Activated naive CD4-positive, alpha-beta T cell treated with anti-CD3 and anti-CD28 coated beads, Interleukin-2, amount 50 U/mL, for 16 hours (primary cell): ENCODE data around the gene SIRPG.
"Not testable (repeated sequence)": the region's sequence is repeated elsewhere in the genome, so short reads cannot be mapped to it uniquely, and the experiment has no call there.

Experiments used
- DNase-seq: peaks from one replicate; pipeline ENCODE4 v3.0.0-alpha.2; 2020

The SIRPG gene

DNA sequence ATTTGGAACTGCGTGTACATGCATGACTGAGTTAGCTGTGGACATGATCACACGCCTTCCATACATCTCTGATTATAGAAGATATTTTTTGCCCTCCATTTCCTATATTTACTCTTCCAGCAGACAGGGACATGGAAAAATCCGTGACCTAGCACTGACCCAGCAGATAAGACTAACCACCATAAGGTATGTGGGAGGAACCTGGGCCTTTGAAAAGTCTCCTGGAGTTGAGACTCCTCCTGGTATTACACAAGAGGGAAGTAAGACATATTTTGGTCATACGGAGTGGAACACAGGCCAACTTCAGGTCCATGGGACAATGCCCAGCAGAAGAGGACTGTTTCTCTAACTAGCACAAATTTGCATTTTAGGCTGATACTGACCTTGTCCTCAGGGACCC is 24.0 kb downstream of the SIRPG start:
- no peak for DNase-seq

DNA sequence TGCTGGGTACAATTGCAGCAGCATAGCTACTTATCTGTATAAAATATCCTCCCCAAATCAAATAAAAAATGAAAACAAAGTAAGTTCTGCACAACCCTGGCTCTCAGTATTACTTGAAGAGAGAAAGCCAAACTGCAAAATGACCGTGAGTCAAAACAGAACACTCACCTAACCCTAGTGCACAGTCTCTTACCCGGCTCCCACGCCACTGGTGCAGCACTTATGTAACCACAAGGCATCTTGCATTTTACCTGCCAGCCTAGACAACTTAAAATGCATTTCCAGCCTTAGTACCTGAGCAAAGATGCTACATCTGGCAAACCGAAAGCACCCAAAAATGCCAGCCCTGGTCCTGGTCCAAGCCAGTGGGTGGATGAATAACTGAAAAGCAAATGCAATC is 25.4 kb downstream of the SIRPG start:
- peak; percentile 66 for DNase-seq

DNA sequence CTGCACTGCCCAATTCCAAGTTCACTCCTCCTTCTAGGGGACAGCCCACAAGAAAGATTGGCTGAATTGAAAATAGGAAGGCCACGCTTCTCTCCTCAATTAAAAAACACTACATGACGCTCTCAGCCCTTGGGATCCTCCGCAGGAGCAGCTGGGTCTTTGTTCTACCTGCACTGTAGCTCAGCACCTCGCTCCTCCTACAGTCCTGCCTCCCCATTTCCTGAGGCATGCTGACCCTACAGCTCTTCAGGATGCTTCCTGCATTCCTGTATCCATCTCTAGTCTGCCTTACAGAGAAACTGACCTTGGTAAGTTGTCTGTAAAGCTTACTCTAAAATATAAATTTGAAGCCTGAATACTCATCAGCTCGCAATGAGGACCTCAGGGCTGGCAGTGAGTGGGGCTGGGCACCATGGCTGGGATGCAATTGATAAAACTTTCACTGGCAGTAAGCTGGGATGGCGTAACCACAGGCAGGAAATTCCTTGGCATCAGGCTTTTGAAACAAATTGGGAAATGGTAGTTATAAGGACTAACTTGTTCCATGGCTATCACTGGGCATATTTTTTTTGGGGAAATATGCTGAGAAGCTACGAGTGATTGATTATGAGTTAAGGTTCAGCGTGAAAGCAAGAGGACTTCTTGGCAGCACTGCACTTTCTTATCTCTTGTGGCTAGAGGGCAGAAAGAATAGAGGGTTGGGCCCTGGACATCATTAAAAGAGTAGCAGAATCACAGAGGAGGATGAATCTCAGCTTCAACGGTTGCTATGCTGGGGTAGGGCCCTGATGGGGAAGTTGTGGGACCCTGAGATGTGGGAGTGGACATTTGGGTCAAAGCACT is 26.0 kb downstream of the SIRPG start:
- no peak for DNase-seq

DNA sequence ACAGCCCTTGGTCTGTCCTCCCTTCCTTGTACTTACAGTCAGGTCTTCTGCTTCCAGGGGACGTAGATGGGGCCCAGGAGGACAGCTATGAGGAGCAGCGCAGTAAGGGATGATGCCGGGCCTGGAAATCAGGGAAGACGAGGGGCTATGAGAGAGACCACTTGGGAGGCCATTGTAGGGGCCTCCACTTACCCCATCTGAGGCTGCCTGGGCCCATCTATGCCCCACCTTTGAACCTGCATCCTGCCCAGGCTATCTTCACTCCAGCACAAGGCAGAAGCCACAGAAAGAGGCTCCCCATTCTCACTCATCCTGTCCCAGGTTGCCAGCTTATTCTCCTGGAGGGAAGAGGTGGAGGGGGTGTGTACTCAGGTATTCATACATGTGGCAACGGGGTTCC is 27.4 kb downstream of the SIRPG start:
- no peak for DNase-seq

DNA sequence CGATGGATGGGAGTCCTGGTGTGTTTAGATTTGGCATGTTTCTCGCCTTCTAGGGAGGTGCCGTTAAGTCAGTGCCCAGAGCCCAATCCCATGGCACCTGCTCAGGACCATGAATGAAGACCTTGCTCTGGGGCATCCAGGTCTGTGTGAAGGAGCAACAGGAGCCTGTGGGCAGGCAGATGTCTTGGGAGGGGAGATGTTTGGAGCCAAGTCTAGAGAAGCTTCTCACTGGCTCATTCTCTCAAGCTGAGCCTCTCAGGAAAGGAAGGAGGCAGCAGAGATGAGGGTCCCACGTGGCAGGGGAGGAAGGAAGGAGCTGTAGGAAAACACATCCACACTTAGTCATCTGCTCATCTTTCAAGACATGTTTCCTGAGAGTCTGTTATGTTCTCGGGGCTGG is 28.3 kb downstream of the SIRPG start:
- no peak for DNase-seq

DNA sequence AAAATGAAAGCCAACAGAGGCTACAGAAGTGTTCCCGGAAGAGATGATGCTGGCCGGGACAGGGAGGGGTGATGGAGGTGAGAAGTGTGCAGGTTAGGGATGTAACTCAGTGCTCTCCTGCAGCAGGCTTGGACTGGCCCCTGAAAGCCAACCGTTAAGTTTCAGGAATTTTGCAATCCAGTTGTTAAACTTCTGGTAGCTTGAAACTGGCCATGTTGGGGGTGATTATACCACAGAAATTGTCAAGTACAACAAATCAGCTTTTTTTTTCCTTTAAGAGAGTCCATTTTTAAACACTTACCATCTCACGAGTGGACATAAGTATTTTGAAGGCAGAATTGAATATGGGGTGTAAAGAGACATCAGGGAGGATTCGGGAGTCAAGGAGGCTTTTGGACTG is 29.0 kb downstream of the SIRPG start:
- DNase-seq, result no peak

DNA sequence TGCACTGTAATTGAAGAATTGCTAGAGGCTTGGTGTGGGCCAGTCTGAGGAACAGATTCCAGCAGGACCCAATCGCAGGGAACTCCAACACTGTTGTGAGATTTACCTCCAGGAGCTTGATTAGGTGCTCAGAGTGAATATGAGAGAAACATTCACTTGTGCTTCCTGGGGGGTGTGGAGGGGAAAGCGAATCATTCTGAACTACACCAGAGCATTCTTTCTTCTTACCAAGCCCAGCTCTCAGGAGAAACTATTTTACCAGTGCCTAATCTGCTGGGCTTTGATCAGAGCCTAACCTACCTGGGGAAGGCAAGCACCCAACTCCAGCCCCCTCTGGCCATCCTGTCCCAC is 30.4 kb downstream of the SIRPG start:
- DNase-seq, result no peak

DNA sequence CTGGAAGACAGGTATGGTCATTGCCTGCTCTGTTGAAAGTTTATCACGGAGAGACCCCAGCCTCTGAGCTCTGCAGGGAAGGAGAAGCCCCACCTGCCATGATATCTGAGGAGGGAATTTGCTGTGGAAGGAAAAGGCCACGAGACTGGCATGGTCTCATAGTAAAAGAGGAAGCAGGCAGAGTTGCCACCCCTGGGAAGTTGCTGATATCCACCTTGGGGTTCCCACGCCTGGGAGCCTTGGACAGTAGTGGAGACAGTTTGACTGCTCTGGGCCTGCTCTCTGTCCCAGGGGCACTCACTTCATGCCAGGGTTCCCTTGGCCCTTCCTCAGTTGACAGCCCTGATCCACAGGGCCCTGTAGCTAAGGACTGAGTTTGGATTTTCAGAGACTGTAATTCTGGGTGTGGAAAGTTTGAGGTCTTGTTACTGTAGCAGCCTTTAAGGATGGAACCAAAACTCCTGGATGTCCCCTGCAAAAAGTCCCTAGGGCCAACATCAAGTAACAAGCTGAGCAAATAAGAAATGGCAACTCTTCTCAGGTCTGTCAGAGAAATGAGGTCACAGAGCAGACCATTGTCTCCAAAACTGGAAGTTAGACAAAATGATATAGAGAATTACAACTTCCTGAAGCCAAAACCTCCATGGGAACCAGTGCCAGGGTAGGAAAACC is 30.9 kb downstream of the SIRPG start:
- no peak for DNase-seq

DNA sequence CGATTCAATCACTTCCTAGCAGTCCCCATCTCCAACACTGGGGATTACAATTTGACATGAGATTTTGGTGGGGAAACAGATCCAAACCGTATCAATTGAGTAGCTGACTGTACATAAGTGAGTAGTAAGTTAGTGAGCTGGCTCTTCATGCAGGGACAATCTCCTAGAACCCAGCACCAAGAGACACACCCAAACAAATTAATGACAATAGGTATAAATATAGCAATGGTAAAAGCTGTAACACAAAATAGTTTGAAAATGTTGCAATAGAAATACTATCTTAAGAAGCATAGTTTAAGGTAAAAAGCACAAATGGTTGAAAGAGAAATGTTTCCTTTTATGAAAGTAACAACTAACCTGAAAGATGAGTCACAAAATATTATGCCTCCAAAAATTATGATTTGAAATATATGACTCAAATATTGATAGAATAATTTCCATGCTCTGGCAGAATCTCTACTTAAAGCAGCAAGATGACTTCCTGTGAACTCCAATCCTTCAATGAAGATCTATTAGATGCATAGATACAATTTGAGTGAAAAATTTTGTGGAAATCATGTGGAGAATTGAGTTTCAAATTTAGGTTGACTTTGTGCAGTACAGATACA is 32.4 kb downstream of the SIRPG start:
- DNase-seq, result no peak

DNA sequence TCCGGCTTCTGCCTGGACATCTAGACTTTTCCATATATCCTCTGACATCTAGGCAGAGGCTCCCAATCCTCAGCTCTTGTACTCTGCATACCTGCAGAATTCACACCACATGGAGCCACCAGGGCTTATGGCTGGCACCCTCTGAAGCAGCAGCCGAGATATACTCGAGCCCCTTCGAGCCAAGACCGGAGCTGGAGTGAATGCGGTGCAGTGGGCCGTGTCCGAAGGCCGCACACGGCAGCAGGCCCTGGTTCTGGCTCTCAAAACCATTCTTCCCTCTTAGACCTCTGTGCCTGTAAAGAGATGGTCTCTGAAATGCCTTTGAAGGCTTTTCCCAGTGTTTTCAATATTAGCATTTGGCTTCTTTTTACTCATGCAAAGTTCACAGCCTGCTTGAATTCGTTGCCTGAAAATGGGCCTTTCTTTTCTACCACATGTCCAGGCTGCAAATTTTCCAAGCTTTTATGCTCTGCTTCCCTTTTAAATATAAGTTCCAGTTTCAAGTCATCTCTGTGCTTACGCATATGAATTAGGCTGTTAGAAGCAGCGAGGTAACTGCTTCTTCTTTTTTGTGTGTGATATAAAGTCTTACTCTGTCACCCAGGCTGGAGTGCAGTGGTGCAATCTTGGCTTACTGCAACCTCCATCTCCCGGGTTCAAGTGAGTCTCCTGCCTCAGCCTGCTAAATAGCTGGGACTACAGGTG is 33.9 kb downstream of the SIRPG start:
- DNase-seq, result no peak

DNA sequence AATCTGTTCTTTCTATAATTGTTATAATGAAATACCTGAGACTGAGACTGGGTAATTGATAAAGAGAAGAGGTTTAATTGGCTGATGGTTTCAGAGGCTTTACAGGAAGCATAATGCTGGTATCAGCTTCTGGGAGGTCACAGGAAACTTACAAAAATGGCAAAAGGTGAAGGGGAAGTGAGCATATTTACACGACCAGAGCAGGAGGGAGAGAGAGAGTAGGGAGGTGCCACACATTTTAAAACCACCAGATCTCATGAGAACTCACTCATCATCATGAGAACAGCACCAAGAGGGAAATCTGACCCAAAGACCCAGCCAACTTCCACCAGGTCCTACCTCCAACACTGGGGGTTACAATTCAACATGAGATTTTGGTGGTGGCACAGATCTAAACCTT is 35.1 kb downstream of the SIRPG start:
- no peak for DNase-seq

DNA sequence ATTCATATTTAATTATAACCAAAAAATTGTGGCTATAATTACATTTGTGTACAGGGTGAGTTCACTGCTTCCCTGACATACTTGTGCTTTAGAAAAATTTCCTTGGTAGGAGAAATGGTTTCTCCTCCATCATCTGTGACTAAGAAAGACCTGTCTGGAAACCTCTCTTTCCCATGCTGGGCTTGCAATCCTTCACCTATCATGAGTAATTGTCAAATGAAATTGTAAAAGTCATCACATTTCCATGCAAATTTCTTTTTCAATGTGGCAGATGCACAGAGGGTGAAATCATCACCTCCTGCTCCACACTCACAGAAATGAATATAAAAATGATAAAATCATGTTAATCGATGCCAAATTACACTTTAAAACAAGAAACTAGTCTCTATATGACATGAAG is 36.3 kb downstream of the SIRPG start:
- no peak for DNase-seq

DNA sequence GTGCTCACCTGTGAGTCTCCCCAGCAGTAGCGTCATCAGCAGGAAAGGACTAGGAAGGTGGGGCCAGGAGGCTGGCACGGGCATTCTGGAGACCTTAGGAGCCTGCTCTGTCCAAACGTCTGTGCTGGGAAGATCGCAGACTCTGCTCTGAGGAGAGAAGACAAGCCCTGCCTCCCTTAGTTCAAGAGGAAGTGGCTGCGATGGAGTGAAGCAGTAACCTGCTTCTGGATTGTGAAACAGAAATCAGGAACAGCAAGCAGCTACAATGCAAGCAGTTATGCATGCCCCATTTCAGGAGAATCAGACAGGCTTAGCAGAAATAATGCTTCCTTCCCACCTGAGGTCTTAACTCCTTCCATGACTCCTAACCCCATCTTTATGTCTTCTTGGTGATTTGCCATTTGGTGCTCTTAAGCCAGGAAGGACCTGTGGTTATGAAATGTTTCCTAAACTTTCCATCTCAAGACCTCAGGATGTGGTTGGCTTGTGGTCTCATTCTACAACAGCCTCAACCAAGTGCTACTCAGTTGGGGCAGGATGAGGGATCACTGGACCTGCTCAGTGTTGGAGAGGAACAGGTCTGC is 37.6 kb downstream of the SIRPG start, which contains the start of gene SIRPB1:
Gene SIRPB1, minus strand, starts transcription at position 149 of the 584 bp plus-strand sequence. Its CDS starts 65 bp downstream, at position 84.
- no peak for DNase-seq

DNA sequence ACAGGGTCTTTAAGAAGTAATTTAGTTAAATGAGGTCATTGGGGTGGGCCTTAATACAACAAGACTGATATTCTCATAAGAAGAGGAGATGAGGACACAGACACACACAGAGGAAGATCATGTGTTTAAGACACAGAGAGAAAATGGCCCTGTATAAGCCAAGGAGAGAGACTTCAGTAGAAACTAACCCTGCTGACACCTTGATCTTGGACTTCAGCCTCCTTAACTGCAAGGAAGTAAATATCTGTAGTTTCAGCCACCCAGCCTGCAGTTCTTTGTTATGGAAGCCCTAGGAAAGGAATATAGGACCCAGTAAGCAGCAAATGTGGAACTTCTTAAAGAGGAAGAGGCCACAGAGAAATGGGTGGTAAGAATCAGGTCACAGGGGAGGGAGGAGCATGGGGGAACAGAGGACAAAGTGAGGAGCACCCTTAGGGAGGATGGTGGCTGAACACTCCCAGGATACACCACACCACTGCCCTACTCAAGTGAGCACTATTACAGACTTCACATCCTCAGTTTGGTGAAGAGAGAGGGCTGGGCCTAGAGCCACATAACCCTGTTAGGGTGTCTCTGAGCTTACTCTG is 38.5 kb downstream of the SIRPG start:
- DNase-seq, result no peak

DNA sequence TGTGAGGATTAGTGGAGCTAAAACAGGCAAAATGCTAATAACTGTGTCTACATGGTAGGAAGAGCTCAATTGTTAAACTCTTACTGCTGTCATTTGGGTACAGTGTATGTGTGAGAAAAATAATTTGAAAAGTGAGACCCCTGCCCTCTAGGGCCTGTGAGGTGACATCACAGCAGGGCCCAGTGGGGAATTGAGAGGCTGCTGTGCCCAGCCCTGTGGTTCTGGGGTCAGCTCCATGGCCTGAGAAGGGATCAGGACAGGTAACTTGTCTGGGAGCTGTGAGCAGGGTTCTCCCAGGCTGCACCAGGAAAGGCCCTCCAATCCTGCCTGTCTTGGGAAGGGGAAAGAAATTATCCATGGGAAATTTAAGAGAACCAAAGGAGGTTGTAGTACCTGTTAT is 39.1 kb downstream of the SIRPG start:
- no peak for DNase-seq

DNA sequence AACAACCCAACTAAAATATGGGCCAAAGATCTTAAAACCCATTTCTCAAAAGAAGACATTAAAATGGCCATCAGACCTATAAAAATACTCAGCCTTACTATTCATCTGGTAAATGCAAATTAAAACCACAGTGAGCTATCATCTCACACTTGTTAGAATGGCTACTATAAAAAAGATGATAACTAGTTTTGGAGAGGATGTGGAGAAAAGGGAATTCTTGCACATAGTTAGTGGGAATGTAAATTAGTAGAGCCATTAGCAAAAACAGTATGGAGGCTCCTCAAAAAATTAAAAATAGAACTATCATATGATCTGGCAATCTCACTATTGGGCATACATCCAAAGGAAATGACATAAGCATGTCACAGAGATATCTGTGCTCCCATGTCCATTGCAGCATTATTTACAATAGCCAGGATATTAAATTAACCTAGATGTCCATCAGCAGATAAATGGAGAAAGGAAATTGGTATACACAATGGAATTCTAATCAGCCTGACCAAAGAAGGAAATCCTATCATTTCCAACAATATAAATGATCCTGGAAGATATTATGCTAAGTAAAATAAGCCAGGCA is 40.6 kb downstream of the SIRPG start:
- no peak for DNase-seq

DNA sequence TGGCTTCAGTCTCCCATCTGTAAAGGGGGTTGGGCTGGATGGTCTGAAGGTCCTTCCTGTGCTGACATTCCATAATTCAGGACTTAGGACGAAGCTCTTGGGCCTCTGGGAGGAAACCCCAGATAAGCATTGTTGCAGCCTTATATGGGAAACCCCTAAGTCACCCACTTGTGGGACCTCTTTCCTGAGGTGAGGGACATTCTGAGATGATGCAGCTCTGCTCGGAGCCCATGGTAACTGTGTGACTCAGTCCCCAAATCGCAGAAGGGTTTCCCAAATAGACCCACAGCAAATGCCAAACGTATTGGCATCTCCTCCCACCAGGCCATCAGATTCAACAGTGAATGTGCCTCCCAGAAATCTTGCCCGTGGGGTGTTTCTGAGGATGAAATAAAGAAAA is 47.2 kb downstream of the SIRPG start:
- DNase-seq, result not testable (repeated sequence)

DNA sequence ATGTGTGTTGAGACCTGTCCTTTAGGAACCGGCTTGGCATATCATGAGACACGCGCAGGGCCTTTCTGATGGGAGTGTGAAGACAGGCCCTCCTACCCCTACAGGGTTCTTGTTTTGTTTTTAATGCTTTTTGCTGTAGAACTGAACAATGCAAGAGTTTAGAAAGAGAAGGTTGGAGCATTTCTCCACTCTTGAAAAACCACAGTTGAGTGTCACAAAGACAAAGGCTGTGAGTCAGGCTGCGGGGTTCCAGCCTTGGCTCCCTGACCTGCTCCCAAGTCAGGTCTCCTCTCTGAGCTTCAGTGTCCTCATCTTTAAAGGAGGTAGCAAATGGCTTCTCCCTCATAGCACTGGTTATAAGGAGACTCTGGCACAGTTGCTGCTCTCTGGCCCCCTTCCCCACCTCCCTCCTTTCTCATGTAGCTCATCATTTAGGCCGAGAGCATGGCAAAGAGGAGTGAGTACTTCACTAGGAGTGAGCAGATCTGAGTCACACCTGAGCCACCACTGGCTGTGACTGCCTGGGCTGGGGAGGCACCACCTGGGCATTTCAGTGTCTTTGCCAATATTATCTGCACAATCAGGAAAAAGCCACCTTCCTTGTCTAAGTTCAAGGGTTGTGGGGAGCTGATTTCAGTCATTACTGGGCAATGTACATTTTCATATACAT is 48.8 kb downstream of the SIRPG start:
- DNase-seq, result not testable (repeated sequence)

DNA sequence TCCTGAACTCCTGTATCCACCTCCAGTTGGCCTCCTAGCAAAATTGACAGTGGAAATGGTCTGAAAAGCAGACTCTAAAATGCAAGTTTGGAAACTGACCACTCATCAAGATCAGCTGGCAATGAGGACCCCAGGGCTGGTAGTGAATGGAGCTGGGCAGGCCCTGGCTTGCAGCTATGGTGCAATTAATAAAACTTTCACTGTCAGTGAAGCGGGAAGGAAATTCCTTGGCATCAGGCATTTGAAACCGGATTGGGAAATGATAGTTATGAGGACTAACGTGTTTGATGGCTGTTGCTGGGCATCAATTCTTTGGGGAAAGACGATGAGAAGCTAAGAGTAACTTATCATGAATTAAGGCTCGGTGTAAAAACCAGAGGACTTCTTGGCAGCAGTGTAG is 56.8 kb downstream of the SIRPG start:
- no peak for DNase-seq

DNA sequence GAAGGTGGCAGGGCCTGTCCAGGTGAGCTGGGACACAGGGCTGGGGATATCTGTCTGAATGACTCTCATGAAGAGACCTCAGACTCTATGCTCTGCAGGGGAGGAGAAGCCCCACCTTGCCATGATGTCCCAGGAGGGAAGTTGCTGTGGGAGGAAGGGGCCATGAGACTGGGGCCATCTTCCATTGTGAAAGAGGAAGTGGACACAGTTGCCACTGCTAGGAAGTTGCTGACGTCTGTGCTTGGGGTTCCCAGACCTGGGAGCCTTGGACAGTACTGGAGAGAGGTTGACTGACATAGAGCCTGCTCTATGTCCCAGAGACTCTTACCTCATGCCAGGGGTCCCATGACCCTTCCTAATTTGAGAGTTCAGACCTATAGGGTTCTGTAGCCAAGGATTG is 62.2 kb downstream of the SIRPG start:
- DNase-seq, result no peak

DNA sequence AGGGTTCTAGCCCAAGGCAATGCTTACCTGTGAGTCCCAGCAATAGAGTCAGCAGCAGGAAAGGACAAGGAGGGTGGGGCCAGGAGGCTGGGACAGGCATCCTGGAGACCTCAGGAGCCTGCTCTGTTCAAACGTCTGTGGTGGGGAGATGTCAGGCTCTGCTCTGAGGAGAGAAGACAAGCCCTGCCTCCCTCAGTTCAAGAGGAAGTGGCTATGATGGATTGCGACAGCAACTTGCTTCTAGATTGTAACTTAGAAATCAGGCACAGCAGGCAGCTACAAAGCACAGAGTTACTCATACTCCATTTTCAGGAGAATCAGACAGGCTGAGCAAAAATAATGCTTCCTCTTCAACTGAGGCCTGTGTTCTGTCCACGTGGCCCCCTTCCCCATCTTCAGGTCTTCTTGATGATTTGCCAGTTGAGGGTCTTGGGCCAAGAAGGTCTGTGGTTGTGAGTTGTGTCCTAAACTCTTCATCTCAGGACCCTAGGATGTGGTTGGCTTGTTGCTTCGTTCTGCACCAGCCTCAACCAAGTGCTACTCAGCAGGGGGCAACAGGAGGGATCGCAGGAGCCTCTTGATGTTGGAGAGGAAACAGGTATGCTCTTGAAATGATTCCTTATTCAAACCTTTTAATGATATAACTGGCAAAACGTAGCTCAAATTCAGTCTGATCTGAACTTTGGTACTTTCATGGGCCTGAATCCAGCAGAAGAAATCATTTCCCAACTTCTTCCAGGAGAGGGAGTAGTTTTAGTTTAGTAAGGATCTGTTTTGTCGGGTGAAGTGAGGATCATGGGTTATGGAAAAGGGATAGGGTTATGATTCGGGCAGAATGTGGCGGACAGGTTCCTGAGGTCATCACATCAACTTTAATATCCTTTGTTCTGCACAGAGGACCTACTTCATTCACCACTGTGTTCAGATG is 68.8 kb downstream of the SIRPG start:
- DNase-seq, result no peak
